Measurements from ENCODE around the gene CTPS2. TPM values are rescaled to one million over a fixed set of nuclear protein-coding genes. Genes with fewer than 3 reads are reported as not detected.
A peak's percentile ranks its signal among the peaks of the same experiment; 100 is the strongest.

Gene CTPS2
- total RNA-seq, 4 donors from 2014 or later = 5.2 to 24.5 (median 15.1) TPM

GRCh38 chrX:16714504-16714903 lies 2.0 kb upstream of the CTPS2 start:
- WGBS, 2 donors (ENCODE audit: low coverage in 1 of 2) = 87% methylated on average over 8 of the region's 8 CpGs; no CpG with 5 or more reads in 1 of the 2 donors
- in situ Hi-C loops (cut with MboI; ENCODE audit: low pct_ligation_motif_present in 1 of 4, low pct_unique_long_range_greater_than_20kb in 1 of 4, low sequenced_read_pairs in 3 of 4) (no loop called here), intact Hi-C loops (cut with DNase I; ENCODE audit: low total_unique reads) (no loop called here)
- Histone ChIP-seq H3K9me3 (no peaks in the 10 kb centered on the region), H3K27me3 (no peaks in the 10 kb centered on the region), H3K27ac (no peak overlapping the region), H3K4me3 (no peak overlapping the region), H3K4me1 (peaks cover 0 to 4% (median 0%) of the 10 kb centered on the region in 4 donors), H3K36me3 (no peaks in the 10 kb centered on the region)
- no peak for DNase-seq
- TF ChIP-seq EP300 (IDR thresholded peaks at IDR 0.05; ENCODE audit: low read depth) (no peak), POLR2AphosphoS5 (IDR thresholded peaks at IDR 0.05) (no peak), POLR2A (IDR thresholded peaks at IDR 0.05) (no peak), CTCF (IDR thresholded peaks at IDR 0.05) (no peak)

- in situ Hi-C loops (cut with MboI; ENCODE audit: low pct_ligation_motif_present in 1 of 4, low pct_unique_long_range_greater_than_20kb in 1 of 4, low sequenced_read_pairs in 3 of 4) (no loop called here), intact Hi-C loops (cut with DNase I; ENCODE audit: low total_unique reads) (no loop called here)
- Histone ChIP-seq H3K9me3 (no peaks in the 10 kb centered on the region), H3K4me3 (peak overlapping the region; percentile 57 to 87 (median 68)), H3K4me1 (peaks cover 0 to 4% (median 0%) of the 10 kb centered on the region in 4 donors), H3K27ac (peak overlapping the region; percentile 85 to 93 (median 90)), H3K36me3 (no peaks in the 10 kb centered on the region), H3K27me3 (no peaks in the 10 kb centered on the region)
- no peak for TF ChIP-seq POLR2A (IDR thresholded peaks at IDR 0.05)
- no peak for TF ChIP-seq CTCF (IDR thresholded peaks at IDR 0.05)
- TF ChIP-seq POLR2AphosphoS5 (IDR thresholded peaks at IDR 0.05) = no peak
- no peak for TF ChIP-seq EP300 (IDR thresholded peaks at IDR 0.05; ENCODE audit: low read depth)
- peak; percentile 17 for DNase-seq
- WGBS, 2 donors (ENCODE audit: low coverage in 1 of 2) = 18% methylated on average over 37 of the region's 67 CpGs; no CpG with 5 or more reads in 1 of the 2 donors
Measured at GRCh38 chrX:16711893-16712547, 449 bp downstream of the CTPS2 start.

GRCh38 chrX:16711219-16711811 lies 1.2 kb downstream of the CTPS2 start:
- Histone ChIP-seq H3K9me3 (no peaks in the 10 kb centered on the region), H3K36me3 (no peaks in the 10 kb centered on the region), H3K4me3 (peak overlapping the region; percentile 57 to 87 (median 68)), H3K27ac (peak overlapping the region; percentile 85 to 93 (median 90)), H3K4me1 (peaks cover 0 to 4% (median 0%) of the 10 kb centered on the region in 4 donors), H3K27me3 (no peaks in the 10 kb centered on the region)
- TF ChIP-seq CTCF (IDR thresholded peaks at IDR 0.05) = no peak
- TF ChIP-seq EP300 (IDR thresholded peaks at IDR 0.05; ENCODE audit: low read depth) = no peak
- no peak for TF ChIP-seq POLR2AphosphoS5 (IDR thresholded peaks at IDR 0.05)
- no peak for TF ChIP-seq POLR2A (IDR thresholded peaks at IDR 0.05)
- WGBS, 2 donors (ENCODE audit: low coverage in 1 of 2) = 24 to 46% methylated on average over 4 to 9 of the region's 9 CpGs
- intact Hi-C loops (cut with DNase I; ENCODE audit: low total_unique reads) (no loop called here), in situ Hi-C loops (cut with MboI; ENCODE audit: low pct_ligation_motif_present in 1 of 4, low pct_unique_long_range_greater_than_20kb in 1 of 4, low sequenced_read_pairs in 3 of 4) (no loop called here)
- no peak for DNase-seq

GRCh38 chrX:16708016-16708415 lies 4.5 kb downstream of the CTPS2 start:
- H3K4me3 ChIP-seq = no peak overlapping the region
- WGBS, 2 donors (ENCODE audit: low coverage in 1 of 2) = 72% methylated on average over 3 of the region's 3 CpGs; no CpG with 5 or more reads in 1 of the 2 donors
- H3K27ac ChIP-seq = no peak overlapping the region
- H3K4me1 ChIP-seq = peaks cover 0 to 4% (median 0%) of the 10 kb centered on the region in 4 donors
- no peak for TF ChIP-seq EP300 (IDR thresholded peaks at IDR 0.05; ENCODE audit: low read depth)
- TF ChIP-seq POLR2A (IDR thresholded peaks at IDR 0.05) = no peak
- TF ChIP-seq CTCF (IDR thresholded peaks at IDR 0.05) = no peak
- no peak for TF ChIP-seq POLR2AphosphoS5 (IDR thresholded peaks at IDR 0.05)
- H3K9me3 ChIP-seq = no peaks in the 10 kb centered on the region
- no peaks in the 10 kb centered on the region for H3K27me3 ChIP-seq
- intact Hi-C loops (cut with DNase I; ENCODE audit: low total_unique reads) = no loop called here
- H3K36me3 ChIP-seq = no peaks in the 10 kb centered on the region
- in situ Hi-C loops (cut with MboI; ENCODE audit: low pct_ligation_motif_present in 1 of 4, low pct_unique_long_range_greater_than_20kb in 1 of 4, low sequenced_read_pairs in 3 of 4) = no loop called here
- DNase-seq = no peak
